HG03439 (cell line): ENCODE data around the gene DTNBP1.
"Not testable (repeated sequence)": the region's sequence is repeated elsewhere in the genome, so short reads cannot be mapped to it uniquely, and the experiment has no call there.

Experiments
- ATAC-seq: cut with Tn5 transposase; IDR thresholded peaks from one replicate; pipeline ENCODE4 v1.9.1; 2021; ENCODE audit warnings: mild to moderate bottlenecking, moderate library complexity; ENCODE audit not compliant: unreplicated experiment

Gene DTNBP1

DNA sequence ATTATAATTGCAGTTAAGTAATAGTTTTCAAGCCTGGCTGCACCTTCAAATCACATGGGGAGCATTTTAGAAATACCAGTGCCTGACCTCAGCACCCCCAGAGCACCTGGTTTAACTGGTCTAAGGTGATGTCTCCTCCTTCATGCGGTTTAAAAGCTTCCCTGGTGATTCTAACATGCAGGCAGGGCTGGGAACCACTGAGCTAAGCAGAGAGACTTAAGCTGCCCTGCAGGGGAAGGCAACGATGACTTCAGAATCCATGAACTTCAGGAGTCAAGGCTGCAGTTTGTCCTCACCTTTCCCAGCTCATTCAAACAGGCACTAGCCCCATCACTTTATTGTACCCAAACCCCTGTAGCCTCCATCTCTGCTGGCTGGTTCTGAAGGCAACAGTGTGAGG lies 6.1 kb upstream of the DTNBP1 start:
- ATAC-seq: no peak

DNA sequence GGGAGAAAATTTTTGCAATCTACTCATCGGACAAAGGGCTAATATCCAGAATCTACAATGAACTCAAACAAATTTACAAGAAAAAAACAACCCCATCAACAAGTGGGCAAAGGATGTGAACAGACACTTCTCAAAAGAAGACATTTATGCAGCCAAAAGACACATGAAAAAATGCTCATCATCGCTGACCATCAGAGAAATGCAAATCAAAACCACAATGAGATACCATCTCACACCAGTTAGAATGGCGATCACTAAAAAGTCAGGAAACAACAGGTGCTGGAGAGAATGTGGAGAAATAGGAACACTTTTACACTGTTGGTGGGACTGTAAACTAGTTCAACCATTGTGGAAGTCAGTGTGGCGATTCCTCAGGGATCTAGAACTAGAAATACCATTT lies 4.1 kb upstream of the DTNBP1 start:
- ATAC-seq: not testable (repeated sequence)

DNA sequence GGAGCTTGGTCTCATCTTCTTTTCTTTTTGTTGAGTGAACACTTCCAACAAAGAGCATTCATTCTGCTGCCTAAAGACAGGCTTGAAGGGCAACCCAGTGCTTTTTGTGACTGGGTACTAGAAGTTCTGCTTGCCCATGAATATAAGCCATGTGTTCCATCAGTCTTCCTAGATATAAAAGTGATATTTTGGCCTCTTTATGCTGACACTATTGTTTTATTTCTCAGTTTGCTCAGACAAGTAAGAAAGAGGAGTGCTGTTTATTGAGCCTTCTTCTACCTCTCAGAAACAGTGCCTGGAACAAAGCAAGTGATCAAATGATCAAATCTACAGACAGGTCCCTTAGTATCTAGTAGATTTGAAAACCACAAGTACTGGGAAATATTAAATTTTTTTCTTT lies 2.4 kb upstream of the DTNBP1 start:
- no peak for ATAC-seq

DNA sequence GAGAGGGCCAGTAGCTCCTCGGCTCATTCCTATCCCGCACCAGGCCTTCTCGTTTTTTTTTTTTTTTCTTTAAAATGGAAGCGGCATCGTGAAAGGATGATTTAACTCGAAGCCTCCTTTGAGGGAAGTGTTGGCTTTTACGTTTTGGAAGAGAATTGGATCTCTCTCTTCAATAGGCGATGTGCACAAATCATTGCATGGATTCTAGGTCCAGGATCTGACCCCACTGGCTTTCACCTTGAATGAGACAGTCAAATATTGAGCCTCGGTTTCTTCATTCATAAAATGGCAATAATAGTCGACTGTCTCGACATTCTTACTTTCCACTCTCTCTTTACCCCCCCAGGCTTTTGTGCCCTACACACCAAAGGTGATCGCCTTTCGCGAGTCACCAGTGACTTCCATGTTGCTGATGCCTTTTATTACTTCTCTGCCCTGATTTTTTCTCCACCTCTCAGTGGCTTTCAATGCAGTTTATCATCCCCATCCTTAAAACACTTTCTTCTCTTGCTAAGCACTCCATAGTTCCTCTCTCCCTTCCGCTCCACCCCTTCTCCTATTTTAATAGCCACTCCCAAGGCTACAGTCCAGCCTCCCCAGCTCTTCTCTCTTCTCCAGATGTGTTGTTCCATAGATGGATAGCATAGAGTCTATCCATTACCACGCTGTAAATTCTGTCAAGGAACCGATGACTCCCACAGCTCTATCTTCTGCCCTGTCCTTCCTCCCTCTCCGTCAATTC lies 473 bp upstream of the DTNBP1 start:
- ATAC-seq: no peak

DNA sequence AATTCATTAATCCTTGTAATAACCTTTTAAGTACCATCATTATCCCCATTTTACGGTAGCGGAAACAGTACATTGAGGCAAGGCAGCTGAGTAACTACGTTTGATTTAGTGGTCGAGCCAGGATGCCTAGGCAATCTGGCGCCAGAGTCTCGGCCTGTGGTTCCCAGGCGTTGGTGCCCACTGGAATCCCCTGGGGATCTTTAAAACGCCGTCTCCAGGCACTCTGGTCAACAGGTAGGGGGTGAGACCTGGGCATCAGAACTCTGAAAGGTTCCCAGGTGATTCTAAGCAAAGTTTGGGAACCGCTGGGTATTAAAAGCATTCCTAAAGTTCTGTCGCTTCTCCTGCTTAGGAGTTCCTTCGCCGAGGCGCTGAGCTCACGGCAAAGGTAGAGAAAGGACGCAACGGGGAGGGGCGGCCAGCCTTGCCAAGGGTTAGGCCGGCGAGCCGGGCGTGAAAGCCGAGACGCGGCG lies 939 bp downstream of the DTNBP1 start:
- no peak for ATAC-seq

DNA sequence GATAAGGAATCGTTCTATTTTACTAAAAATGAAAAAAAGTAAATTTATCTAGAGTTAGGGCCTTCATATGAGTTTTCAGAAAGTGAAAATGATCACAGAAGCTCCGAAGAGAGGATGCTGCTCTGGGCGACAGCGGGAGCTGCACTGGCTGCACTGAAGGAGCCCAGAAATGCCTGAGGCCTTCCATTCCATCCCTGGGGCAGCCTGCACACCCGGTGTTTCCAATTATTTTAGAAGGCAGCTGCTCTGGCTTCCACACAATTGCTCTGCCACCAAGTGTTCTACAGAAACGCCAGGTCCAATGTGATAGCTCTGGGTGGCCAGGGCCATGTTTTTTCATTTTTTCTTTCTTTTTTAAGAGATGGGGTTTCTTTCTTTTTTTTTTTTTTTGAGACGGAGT lies 3.6 kb downstream of the DTNBP1 start:
- ATAC-seq: no peak

DNA sequence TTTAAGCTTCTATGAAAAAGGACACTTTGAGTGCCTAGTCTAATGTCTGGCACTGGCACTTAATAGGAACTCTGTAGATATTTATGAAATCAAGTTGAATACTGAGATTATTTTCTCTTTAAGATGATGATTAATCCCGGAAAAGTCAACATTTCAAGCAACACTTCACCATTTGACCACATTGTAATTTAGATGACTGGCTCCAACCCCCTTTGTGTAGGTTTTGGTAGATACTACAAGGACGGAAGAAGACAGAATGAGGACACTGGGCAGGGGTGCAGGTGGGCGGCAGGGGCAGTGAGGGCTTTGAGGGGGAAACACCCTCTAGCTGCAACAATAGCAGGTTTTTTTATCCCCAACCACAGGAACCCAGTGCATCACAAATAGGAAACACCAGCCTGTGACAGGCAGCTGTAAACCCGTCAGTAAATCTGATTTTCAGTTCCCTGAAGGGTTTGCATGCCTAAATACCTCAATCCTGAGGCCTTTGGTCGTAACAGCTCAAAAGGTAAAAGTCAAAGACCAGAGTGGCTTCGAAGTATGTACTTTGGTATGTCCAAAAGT lies 4.6 kb downstream of the DTNBP1 start:
- no peak for ATAC-seq

DNA sequence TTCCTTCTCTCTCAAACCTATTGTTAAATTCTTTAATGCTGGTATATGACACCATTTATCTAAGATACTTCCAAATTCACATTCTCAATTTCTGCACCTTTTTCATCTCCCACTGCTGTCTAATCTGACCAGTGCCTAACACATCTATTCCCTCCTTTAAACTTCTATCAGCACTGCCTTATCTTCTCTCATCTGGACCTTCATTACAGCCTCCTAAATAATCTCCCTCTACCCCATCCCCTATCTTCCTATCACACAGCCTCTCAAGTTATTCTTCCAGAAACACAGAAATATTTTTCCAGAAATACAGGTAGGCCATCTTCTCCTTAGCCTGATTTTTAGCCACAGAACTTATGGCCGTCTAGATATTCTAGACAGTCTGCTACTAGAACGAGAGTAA lies 5.5 kb downstream of the DTNBP1 start:
- ATAC-seq: no peak

DNA sequence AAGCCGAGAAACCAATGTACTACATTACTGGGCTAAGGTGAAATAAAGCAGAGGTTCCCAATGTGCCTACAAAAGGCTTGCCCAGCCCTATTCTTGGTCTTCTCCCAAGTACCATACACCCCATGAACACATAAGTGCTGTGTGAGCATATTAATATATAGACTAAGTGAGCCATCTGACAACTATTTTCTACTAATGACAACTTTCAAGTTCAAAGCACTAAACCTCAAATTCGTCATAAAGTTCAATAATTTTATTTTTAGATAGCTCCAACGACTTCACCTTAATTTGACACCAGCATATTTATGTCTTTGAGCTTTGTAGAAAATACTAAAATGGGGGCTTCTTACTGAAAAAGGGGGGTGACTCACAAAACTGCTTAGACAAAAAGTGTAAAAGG lies 6.7 kb downstream of the DTNBP1 start:
- no peak for ATAC-seq

DNA sequence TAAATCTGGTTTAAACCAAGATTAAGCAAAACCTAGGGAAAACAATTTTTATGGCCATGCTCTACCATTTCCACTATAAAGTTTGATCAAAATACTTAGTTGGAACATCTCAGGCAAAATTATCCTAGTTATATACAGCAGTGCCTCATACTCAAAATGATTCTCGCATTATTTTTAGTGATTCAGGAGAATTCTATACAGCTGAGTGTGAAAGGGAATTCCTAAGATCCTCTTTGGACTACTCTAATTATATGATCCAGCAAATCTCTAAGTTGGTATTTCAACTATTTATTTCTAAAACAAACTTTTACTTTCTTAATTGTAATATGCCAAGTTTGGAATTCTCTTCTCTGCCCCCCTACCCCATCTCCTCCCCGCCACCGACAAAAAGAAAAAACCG lies 8.6 kb downstream of the DTNBP1 start:
- ATAC-seq: no peak

DNA sequence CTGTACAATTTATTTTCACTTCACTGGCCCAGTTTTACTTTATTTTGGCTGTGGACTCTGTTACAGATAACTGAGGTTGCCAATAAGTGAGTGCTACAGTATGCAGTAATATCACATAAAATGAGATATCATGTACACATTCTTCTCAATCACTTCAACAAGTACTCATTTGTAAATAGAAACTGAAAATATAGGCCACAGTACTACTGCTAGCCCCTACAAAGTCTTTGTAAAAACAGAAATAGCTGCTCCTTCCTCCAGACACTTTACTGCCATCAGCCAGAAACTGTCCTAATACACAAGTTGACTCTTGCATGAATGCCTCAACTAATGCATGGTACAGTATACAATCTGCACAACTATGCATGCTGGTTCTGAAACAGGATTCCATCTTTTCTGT lies 9.2 kb downstream of the DTNBP1 start:
- ATAC-seq: peak; percentile 44

DNA sequence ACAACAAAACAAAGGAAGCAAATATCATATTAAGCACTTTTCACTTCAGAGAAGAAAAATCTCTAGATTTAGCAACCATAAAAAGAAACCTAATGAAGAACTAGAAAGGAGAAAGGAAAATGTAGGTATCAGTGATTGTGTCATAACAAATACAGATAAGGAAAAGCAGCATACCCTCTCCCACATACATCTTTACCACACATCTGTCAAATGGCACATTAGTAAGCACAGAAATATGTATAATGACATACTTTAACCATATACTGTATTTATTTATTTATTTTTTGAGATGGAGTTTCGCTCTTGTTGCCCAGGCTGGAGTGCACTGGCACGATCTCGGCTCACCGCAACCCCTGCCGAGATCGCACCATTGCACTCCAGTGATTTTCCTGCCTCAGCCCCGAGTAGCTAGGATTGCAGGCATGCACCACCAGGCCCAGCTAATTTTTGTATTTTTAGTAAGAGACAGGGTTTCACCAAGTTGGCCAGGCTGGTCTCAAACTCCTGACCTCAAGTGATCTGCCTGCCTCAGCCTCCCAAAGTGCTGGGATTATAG lies 12.7 kb downstream of the DTNBP1 start:
- not testable (repeated sequence) for ATAC-seq

DNA sequence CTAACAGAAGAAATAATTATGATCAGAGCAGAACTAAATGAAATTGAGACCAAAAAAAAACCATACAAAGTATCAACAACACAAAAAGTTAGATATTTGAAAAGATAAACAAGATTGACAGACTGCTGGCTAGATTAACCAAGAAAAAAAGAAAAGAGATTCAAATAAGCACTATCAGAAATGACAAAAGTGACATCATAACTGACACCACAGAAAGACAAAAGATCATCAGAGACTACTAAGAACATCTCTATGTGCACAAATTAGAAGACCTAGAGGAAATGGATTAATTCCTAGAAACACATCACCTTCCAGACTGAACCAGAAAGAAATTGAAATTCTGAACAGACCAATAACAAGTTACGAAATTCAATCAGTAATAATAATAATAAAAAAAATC lies 17.9 kb downstream of the DTNBP1 start:
- no peak for ATAC-seq

DNA sequence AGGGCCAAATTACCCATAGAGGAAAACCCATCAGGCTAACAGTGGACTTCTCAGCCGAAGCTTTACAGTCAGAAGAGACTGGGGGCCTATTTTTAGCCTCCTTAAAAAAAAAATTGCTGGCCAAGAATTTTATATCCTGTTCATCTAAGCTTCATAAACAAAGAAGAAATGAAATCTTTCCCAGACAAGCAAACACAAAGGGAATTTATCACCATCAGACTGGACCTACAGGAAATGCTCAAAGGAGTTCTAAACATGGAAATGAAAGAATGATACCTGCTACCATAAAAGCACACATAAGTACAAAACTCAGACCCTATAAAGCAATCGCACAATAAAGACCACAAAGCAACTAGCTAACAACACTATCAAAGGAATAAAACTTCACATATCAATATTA lies 19.3 kb downstream of the DTNBP1 start:
- ATAC-seq: no peak

DNA sequence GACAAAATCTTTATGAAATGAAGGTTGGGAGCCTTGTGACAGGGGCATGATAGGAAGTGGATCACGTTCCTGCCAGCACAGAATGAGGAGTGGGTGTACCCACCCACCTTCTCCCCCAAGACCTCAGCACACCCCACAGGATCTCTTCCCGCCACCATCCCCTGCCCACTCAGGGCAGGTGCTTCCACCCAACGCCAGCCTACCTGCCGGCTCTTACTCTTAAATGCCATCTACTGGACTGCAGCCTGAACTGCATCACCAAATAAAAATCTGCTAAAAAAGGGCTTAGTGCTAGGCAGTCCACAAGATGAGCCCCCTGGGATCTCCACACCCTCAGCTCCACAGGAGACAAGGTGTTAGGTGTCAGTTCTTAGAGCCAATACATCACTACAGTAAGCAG lies 20.6 kb downstream of the DTNBP1 start:
- no peak for ATAC-seq

DNA sequence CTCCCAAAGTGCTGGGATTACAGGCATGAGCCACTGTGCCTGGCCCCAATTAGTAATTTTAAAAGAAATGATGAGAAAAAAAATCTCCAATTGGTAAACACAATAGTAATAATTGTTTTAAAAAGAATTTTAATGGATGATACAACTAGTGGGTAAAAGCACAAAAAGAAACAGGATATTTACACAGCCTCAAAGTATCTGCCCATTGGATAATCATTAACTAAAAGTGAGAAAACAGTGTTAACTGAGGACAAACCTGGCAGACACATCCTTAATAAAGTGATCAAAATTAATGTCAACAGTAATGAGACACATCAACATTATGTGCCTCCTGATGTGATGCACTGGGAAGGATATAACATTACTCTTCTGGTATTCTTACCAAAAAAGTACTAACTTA lies 24.5 kb downstream of the DTNBP1 start:
- ATAC-seq: no peak

DNA sequence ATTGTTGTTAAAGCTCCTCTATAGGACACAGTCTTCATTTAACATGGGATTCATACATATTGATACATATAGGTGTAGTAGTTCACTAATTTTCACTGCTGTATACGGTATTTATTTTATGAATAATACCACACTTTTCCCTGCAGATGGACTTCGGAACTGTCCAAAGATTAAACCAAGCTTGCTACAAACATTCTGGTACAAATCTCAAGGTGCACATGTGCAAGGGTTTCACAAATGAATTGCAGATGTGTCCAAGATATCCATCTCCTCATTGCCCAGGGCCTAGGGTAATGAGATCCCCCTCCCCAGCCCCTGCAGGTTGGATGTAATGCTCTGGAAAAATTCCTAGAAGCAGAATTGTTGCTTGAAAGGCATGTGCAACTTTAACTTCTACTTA lies 31.4 kb downstream of the DTNBP1 start:
- ATAC-seq: no peak

DNA sequence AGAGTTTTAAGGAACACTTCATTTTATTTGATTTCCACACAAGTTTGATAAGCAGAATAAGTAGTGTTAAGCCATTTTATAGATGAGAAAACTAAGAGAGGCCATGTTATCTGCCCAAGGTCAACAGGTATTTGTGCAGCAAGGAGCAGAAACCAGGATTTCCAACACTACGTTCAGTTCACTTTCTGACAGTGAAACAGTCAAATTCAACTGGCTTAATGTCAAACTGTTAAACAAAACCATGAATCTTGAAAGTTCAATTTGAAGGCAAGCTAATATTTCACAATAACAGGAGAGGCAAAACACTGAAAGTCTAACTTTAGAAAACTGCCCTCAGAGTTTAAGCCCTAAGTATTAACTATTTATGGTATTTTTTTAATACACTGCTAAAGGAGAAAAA lies 32.6 kb downstream of the DTNBP1 start:
- no peak for ATAC-seq

DNA sequence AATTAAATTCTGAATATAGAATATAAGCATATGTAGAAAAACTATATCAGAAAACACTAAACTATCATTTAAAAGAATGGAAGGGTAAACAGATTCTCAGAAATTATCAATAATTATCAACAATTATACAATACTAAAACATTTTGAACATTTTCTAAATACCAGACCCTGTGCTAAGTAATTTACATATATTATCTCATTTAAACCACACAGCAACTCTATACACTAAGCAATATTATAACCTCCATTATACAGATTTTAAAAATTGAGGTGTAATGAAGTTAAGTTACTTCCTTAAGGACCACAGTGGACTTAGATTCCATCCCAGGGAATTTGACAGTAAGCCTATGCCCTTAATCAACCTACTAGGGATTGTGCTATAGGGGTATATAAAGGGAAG lies 33.3 kb downstream of the DTNBP1 start:
- ATAC-seq: no peak

DNA sequence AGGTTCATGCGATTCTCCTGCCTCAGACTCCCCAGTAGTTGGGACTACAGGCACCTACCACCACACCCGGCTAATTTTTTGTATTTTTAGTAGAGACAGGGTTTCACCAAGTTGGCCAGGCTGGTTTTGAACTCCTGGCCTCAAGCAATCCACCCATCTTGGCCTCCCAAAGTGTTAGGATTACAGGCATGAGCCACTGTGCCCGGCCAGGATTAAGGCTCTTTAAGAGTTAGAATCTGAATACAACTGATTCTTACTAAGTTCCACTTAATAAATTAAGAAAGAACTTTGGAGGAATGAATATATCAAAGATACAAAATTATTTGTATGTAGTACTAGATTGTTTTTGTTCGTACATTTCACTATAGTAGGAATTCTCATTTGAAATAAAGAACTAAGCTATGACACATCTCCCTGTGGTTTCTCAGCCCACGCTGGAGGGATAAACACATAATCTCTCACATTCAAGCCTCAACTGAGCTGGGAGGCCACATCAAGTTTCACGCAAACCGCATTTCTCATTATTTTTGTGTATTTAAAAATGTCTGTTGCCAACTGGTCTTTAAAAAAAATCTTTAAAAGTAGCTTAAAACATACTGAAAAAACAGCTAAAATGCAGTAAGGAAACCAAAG lies 34.2 kb downstream of the DTNBP1 start:
- no peak for ATAC-seq

DNA sequence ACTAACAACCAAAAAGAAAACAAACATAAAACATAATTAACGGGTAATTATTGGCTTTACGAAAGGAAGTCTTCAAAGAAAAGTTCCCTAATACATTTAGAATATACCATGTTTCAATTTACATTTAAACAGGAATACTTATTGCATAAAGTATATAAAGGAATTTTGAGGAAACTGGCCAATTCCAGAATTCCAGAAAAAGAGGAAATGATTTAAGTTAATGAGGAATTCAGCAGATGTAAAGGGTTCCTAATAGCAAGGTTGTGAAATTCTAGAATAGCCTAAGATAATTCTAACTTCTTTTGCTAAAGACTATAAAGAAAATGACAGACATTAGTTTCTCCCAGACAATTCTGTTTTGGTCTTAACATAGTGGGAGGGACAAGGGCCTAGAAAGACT lies 35.0 kb downstream of the DTNBP1 start:
- no peak for ATAC-seq
